NB4 (cell line): ENCODE results near the gene TECPR1.

Experiments
- CTCF ChIP-seq: IDR thresholded peaks from one replicate; pipeline ENCODE4 v1.5.1; 2012; ENCODE audit warnings: low read depth, low read length
- MYC ChIP-seq: IDR thresholded peaks from 2 replicates; pipeline ENCODE4 v1.6.1; 2011; ENCODE audit warnings: low read depth, low read length
- POLR2A ChIP-seq: IDR thresholded peaks from 2 replicates; pipeline ENCODE4 v1.6.1; 2011; ENCODE audit warnings: mild to moderate bottlenecking; ENCODE audit not compliant: insufficient read length; ENCODE audit errors: extremely low read depth

GRCh38 chr7:98224701-98225181 lies 27.3 kb downstream of the TECPR1 start:
- TF ChIP-seq CTCF (no peak), POLR2A (no peak), MYC (no peak)
